ENCODE results near the gene PDS5B.

DNA sequence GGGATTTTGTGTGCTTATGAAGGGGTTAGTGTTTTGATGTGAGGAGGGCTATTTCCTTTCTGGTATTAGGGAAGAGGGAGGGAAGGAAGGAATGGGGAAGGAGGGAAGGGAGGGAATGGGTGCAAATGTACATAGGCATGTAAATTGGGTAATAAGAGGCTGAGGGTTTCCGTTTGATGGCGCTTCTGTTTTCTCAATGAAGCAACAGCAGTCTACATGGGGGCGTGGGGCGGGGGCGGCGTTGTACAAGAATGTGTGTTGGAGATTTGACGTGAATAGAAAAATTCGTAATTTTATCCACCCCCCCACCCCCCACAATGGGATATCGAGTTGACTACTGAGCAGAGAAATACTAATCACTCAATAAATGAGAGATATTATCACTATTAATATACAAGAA, 52.5 kb downstream of the PDS5B start:
- TF ChIP-seq, protein P1, sequence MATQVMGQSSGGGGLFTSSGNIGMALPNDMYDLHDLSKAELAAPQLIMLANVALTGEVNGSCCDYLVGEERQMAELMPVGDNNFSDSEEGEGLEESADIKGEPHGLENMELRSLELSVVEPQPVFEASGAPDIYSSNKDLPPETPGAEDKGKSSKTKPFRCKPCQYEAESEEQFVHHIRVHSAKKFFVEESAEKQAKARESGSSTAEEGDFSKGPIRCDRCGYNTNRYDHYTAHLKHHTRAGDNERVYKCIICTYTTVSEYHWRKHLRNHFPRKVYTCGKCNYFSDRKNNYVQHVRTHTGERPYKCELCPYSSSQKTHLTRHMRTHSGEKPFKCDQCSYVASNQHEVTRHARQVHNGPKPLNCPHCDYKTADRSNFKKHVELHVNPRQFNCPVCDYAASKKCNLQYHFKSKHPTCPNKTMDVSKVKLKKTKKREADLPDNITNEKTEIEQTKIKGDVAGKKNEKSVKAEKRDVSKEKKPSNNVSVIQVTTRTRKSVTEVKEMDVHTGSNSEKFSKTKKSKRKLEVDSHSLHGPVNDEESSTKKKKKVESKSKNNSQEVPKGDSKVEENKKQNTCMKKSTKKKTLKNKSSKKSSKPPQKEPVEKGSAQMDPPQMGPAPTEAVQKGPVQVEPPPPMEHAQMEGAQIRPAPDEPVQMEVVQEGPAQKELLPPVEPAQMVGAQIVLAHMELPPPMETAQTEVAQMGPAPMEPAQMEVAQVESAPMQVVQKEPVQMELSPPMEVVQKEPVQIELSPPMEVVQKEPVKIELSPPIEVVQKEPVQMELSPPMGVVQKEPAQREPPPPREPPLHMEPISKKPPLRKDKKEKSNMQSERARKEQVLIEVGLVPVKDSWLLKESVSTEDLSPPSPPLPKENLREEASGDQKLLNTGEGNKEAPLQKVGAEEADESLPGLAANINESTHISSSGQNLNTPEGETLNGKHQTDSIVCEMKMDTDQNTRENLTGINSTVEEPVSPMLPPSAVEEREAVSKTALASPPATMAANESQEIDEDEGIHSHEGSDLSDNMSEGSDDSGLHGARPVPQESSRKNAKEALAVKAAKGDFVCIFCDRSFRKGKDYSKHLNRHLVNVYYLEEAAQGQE (IDR thresholded peaks at IDR 0.05), result no peak
- TF ChIP-seq, protein P2, sequence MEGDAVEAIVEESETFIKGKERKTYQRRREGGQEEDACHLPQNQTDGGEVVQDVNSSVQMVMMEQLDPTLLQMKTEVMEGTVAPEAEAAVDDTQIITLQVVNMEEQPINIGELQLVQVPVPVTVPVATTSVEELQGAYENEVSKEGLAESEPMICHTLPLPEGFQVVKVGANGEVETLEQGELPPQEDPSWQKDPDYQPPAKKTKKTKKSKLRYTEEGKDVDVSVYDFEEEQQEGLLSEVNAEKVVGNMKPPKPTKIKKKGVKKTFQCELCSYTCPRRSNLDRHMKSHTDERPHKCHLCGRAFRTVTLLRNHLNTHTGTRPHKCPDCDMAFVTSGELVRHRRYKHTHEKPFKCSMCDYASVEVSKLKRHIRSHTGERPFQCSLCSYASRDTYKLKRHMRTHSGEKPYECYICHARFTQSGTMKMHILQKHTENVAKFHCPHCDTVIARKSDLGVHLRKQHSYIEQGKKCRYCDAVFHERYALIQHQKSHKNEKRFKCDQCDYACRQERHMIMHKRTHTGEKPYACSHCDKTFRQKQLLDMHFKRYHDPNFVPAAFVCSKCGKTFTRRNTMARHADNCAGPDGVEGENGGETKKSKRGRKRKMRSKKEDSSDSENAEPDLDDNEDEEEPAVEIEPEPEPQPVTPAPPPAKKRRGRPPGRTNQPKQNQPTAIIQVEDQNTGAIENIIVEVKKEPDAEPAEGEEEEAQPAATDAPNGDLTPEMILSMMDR (IDR thresholded peaks at IDR 0.05; ENCODE audit: low read depth, low read length, missing input control), result no peak
- TF ChIP-seq, protein P3, sequence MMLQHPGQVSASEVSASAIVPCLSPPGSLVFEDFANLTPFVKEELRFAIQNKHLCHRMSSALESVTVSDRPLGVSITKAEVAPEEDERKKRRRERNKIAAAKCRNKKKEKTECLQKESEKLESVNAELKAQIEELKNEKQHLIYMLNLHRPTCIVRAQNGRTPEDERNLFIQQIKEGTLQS (IDR thresholded peaks at IDR 0.05), result no peak
- TF ChIP-seq SP1 (IDR thresholded peaks at IDR 0.05) (no peak), TAF1 (conservative IDR thresholded peaks at IDR 0.05) (no peak), RAD21 (IDR thresholded peaks at IDR 0.05) (no peak), EGR1 (IDR thresholded peaks at IDR 0.05; ENCODE audit: low read depth in 2 of 2) (no peak), HNF4G (IDR thresholded peaks at IDR 0.05) (no peak), YY1 (IDR thresholded peaks at IDR 0.05) (no peak), GABPA (IDR thresholded peaks at IDR 0.05 in 1 of 2, conservative IDR thresholded peaks at IDR 0.05 in 1 of 2) (no peak), HNF4A (conservative IDR thresholded peaks at IDR 0.05) (no peak), FOXA1 (IDR thresholded peaks at IDR 0.05) (no peak)
- TF ChIP-seq, protein P4, sequence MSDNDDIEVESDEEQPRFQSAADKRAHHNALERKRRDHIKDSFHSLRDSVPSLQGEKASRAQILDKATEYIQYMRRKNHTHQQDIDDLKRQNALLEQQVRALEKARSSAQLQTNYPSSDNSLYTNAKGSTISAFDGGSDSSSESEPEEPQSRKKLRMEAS (IDR thresholded peaks at IDR 0.05), result no peak
- TF ChIP-seq, protein P5, sequence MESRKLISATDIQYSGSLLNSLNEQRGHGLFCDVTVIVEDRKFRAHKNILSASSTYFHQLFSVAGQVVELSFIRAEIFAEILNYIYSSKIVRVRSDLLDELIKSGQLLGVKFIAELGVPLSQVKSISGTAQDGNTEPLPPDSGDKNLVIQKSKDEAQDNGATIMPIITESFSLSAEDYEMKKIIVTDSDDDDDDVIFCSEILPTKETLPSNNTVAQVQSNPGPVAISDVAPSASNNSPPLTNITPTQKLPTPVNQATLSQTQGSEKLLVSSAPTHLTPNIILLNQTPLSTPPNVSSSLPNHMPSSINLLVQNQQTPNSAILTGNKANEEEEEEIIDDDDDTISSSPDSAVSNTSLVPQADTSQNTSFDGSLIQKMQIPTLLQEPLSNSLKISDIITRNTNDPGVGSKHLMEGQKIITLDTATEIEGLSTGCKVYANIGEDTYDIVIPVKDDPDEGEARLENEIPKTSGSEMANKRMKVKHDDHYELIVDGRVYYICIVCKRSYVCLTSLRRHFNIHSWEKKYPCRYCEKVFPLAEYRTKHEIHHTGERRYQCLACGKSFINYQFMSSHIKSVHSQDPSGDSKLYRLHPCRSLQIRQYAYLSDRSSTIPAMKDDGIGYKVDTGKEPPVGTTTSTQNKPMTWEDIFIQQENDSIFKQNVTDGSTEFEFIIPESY (IDR thresholded peaks at IDR 0.05), result no peak

All from liver (tissue), 3 donors.